ENCODE data around the gene TPP2. TPM values are rescaled to one million over a fixed set of nuclear protein-coding genes. Genes with fewer than 3 reads are reported as not detected.

Gene TPP2
- total RNA-seq, 1 experiment from 2014 or later = 31.6 TPM

DNA sequence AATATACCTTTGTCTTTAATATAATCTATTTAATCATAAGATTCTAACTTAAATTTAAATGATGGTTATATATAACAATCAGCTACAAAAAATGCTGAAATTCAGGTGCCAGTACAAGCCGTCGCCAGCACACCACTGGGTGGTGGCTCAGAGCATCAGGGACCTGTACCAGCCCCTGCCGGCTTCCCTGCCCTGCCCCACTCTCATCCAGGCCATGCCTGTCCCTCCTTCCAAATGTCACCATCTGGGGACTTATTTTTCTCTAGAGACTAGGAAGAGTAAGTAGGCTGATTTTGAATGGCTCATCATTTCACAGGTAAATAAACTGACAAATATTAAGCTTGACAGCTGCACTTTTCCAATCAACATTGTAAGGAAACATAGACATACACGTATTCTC, 96.5 kb downstream of the TPP2 start:
- in situ Hi-C loops (cut with HindIII; ENCODE audit: low pct_unique_long_range_greater_than_20kb, low sequenced_read_pairs) (no loop called here), intact Hi-C loops (cut with micrococcal nuclease; ENCODE audit: unreplicated experiment) (no loop called here)
- DNase-seq (ENCODE audit: low read depth, low spot score) (no peak), ATAC-seq (no peak)
- no peak for TF ChIP-seq POLR2AphosphoS5 (IDR thresholded peaks at IDR 0.05; ENCODE audit: low read depth, low read length)
- TF ChIP-seq, protein P1, sequence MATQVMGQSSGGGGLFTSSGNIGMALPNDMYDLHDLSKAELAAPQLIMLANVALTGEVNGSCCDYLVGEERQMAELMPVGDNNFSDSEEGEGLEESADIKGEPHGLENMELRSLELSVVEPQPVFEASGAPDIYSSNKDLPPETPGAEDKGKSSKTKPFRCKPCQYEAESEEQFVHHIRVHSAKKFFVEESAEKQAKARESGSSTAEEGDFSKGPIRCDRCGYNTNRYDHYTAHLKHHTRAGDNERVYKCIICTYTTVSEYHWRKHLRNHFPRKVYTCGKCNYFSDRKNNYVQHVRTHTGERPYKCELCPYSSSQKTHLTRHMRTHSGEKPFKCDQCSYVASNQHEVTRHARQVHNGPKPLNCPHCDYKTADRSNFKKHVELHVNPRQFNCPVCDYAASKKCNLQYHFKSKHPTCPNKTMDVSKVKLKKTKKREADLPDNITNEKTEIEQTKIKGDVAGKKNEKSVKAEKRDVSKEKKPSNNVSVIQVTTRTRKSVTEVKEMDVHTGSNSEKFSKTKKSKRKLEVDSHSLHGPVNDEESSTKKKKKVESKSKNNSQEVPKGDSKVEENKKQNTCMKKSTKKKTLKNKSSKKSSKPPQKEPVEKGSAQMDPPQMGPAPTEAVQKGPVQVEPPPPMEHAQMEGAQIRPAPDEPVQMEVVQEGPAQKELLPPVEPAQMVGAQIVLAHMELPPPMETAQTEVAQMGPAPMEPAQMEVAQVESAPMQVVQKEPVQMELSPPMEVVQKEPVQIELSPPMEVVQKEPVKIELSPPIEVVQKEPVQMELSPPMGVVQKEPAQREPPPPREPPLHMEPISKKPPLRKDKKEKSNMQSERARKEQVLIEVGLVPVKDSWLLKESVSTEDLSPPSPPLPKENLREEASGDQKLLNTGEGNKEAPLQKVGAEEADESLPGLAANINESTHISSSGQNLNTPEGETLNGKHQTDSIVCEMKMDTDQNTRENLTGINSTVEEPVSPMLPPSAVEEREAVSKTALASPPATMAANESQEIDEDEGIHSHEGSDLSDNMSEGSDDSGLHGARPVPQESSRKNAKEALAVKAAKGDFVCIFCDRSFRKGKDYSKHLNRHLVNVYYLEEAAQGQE (IDR thresholded peaks at IDR 0.05; ENCODE audit: insufficient read depth in 1 of 2, low read depth in 2 of 2, low read length in 1 of 2) = no peak
- Histone ChIP-seq H3K36me3 (ENCODE audit: control insufficient read depth, insufficient read depth, low read length) (no peaks in the 10 kb centered on the region), H3K4me3 (ENCODE audit: low read depth in 2 of 2, low read length in 2 of 2) (no peak overlapping the region), H3K27me3 (ENCODE audit: control insufficient read depth, insufficient read depth, low read length) (no peaks in the 10 kb centered on the region), H3K9me3 (ENCODE audit: control insufficient read depth, insufficient read depth, low read depth, low read length) (no peaks in the 10 kb centered on the region), H3K4me1 (ENCODE audit: control insufficient read depth, insufficient read depth, low read length) (no peaks in the 10 kb centered on the region), H3K27ac (ENCODE audit: low read length) (no peak overlapping the region)
- POLR2A ChIA-PET = no interaction called here
- CTCF ChIA-PET = no interaction called here
- no TSS peak for BruUV-seq (replicated peaks)

DNA sequence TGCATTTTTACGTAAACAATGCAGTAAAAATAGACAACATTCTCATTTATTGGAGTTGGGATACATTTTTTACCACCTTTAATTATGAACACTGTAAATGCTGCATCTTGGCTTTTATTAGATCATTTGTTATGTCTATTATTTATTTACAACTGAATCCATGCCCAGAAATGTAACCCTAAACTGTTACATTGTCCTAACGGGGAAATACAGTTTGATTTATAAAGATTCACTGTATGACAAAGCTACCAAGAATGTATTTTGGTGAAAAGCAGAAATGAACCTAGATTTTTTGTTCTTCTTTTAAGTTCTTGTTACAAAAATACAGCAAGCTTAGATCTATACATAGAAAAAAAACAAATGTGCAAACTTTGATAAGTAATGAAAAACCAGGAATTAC, 97.0 kb downstream of the TPP2 start:
- ChIA-PET CTCF (no interaction called here), POLR2A (no interaction called here)
- no TSS peak for BruUV-seq (replicated peaks)

More for the DNA sequence above, 97.0 kb downstream of the TPP2 start:
- H3K27me3 ChIP-seq (ENCODE audit: control insufficient read depth, insufficient read depth, low read length) = no peaks in the 10 kb centered on the region
- no peak overlapping the region for H3K27ac ChIP-seq (ENCODE audit: low read length)
- no peaks in the 10 kb centered on the region for H3K36me3 ChIP-seq (ENCODE audit: control insufficient read depth, insufficient read depth, low read length)
- no peak for TF ChIP-seq POLR2AphosphoS5 (IDR thresholded peaks at IDR 0.05; ENCODE audit: low read depth, low read length)
- TF ChIP-seq, protein P2, sequence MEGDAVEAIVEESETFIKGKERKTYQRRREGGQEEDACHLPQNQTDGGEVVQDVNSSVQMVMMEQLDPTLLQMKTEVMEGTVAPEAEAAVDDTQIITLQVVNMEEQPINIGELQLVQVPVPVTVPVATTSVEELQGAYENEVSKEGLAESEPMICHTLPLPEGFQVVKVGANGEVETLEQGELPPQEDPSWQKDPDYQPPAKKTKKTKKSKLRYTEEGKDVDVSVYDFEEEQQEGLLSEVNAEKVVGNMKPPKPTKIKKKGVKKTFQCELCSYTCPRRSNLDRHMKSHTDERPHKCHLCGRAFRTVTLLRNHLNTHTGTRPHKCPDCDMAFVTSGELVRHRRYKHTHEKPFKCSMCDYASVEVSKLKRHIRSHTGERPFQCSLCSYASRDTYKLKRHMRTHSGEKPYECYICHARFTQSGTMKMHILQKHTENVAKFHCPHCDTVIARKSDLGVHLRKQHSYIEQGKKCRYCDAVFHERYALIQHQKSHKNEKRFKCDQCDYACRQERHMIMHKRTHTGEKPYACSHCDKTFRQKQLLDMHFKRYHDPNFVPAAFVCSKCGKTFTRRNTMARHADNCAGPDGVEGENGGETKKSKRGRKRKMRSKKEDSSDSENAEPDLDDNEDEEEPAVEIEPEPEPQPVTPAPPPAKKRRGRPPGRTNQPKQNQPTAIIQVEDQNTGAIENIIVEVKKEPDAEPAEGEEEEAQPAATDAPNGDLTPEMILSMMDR (IDR thresholded peaks at IDR 0.05) = no peak
- TF ChIP-seq, protein P1 (IDR thresholded peaks at IDR 0.05; ENCODE audit: insufficient read depth in 1 of 2, low read depth in 2 of 2, low read length in 1 of 2) = no peak
- TF ChIP-seq TCF7L2 (IDR thresholded peaks at IDR 0.05; ENCODE audit: low read depth, low read length) = no peak
- DNase-seq (ENCODE audit: low read depth, low spot score) (no peak), ATAC-seq (no peak)
- intact Hi-C loops (cut with micrococcal nuclease; ENCODE audit: unreplicated experiment) = no loop called here
- in situ Hi-C loops (cut with HindIII; ENCODE audit: low pct_unique_long_range_greater_than_20kb, low sequenced_read_pairs) = no loop called here
- H3K4me1 ChIP-seq (ENCODE audit: control insufficient read depth, insufficient read depth, low read length) = no peaks in the 10 kb centered on the region
- no peak overlapping the region for H3K4me3 ChIP-seq (ENCODE audit: low read depth in 2 of 2, low read length in 2 of 2)
- H3K9me3 ChIP-seq (ENCODE audit: control insufficient read depth, insufficient read depth, low read depth, low read length) = no peaks in the 10 kb centered on the region

All from Panc1 (cell line).